Neural crest cell (in vitro differentiated cells): Measurements from ENCODE around the gene ATP2C2. TPM values are rescaled to one million over a fixed set of nuclear protein-coding genes. Genes with fewer than 3 reads are reported as not detected.

ENCODE experiments used
- DNase-seq: peaks from one replicate; pipeline ENCODE4 v3.0.0; 2021; ENCODE audit warnings: low read depth, mixed read lengths, low spot score
- H3K27ac Mint-ChIP-seq: one replicate; pipeline ENCODE4 v1.8.0; 2021; ENCODE audit warnings: mild to moderate bottlenecking, mixed read lengths; ENCODE audit not compliant: unreplicated experiment
- H3K27me3 Mint-ChIP-seq: 2 replicates; pipeline ENCODE4 v1.8.0; 2021; ENCODE audit warnings: low read depth, mild to moderate bottlenecking, mixed read lengths
- H3K36me3 Mint-ChIP-seq: 2 replicates; pipeline ENCODE4 v1.8.0; 2021; ENCODE audit warnings: low read depth, mild to moderate bottlenecking, mixed read lengths
- H3K4me1 Mint-ChIP-seq: 2 replicates; pipeline ENCODE4 v1.8.0; 2021; ENCODE audit warnings: mixed read lengths
- H3K4me3 Mint-ChIP-seq: one replicate; pipeline ENCODE4 v1.8.0; 2021; ENCODE audit warnings: mild to moderate bottlenecking, mixed read lengths
- H3K9me3 Mint-ChIP-seq: 2 replicates; pipeline ENCODE4 v1.8.0; 2021; ENCODE audit warnings: mixed read lengths
- total RNA-seq: library from RNA; stranded (reverse); gene quantifications from 2 replicates; pipeline ENCODE4 v1.2.1, GENCODE V29; 2021
- TF ChIP-seq, protein P1 (sequence below): fragments of 200-600 bp; sonication (generic); conservative IDR thresholded peaks from 2 replicates; pipeline ENCODE4 v1.5.0; 2021; ENCODE audit warnings: antibody characterized with exemption, mild to moderate bottlenecking

Gene ATP2C2
- total RNA-seq, 1 donor from 2014 or later = 0.30 TPM

DNA sequence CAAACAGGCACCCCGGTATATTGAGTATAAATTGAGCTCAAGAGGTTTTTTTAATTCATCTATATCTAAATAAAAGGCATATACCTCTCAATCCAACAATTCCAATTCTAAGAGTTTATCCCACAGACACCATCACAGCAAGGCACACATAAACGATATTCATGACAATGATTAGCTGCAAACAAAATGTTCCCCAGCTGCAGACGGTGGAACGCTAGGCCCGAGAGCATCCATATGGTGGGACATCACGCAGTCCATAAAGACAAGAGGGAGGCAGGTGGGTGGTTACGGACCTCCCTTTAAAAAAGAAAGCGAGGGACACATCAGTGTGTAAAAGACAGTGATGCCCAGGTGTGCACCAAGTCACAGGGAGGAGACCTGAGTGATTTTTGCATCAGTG, 108.1 kb downstream of the ATP2C2 start:
- H3K27me3 Mint-ChIP-seq = no peaks in the 10 kb centered on the region
- DNase-seq = no peak
- no peak overlapping the region for H3K27ac Mint-ChIP-seq
- H3K4me3 Mint-ChIP-seq = no peak overlapping the region
- peaks cover 15% of the 10 kb centered on the region for H3K4me1 Mint-ChIP-seq
- H3K36me3 Mint-ChIP-seq = peaks cover 41% of the 10 kb centered on the region
- H3K9me3 Mint-ChIP-seq = peaks cover 14% of the 10 kb centered on the region
- TF ChIP-seq, protein P1, sequence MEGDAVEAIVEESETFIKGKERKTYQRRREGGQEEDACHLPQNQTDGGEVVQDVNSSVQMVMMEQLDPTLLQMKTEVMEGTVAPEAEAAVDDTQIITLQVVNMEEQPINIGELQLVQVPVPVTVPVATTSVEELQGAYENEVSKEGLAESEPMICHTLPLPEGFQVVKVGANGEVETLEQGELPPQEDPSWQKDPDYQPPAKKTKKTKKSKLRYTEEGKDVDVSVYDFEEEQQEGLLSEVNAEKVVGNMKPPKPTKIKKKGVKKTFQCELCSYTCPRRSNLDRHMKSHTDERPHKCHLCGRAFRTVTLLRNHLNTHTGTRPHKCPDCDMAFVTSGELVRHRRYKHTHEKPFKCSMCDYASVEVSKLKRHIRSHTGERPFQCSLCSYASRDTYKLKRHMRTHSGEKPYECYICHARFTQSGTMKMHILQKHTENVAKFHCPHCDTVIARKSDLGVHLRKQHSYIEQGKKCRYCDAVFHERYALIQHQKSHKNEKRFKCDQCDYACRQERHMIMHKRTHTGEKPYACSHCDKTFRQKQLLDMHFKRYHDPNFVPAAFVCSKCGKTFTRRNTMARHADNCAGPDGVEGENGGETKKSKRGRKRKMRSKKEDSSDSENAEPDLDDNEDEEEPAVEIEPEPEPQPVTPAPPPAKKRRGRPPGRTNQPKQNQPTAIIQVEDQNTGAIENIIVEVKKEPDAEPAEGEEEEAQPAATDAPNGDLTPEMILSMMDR = no peak

DNA sequence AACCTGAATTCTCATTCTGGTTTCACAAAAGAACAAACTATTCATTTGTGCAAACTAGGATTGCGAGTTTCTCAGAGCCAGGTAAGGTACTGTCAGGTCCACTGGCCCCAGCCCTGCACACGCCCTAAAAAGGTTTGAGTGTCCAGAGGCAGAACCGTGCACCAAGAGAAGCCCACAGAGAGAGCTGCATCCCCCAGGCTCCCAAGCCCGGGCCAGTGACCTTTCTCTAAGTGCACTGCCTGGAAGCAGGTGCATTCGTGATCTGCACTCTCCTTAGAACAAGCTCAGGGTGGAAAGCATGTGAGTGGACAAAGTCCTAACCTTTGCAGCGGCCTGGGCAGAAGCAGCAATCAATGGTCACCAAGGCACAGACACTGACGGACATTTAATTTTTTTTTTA, 109.3 kb downstream of the ATP2C2 start:
- Mint-ChIP-seq H3K36me3 (peaks cover 36% of the 10 kb centered on the region), H3K4me1 (peaks cover 15% of the 10 kb centered on the region), H3K27me3 (no peaks in the 10 kb centered on the region), H3K4me3 (no peak overlapping the region), H3K9me3 (peaks cover 14% of the 10 kb centered on the region), H3K27ac (no peak overlapping the region)
- DNase-seq = no peak
- TF ChIP-seq, protein P1 = no peak

DNA sequence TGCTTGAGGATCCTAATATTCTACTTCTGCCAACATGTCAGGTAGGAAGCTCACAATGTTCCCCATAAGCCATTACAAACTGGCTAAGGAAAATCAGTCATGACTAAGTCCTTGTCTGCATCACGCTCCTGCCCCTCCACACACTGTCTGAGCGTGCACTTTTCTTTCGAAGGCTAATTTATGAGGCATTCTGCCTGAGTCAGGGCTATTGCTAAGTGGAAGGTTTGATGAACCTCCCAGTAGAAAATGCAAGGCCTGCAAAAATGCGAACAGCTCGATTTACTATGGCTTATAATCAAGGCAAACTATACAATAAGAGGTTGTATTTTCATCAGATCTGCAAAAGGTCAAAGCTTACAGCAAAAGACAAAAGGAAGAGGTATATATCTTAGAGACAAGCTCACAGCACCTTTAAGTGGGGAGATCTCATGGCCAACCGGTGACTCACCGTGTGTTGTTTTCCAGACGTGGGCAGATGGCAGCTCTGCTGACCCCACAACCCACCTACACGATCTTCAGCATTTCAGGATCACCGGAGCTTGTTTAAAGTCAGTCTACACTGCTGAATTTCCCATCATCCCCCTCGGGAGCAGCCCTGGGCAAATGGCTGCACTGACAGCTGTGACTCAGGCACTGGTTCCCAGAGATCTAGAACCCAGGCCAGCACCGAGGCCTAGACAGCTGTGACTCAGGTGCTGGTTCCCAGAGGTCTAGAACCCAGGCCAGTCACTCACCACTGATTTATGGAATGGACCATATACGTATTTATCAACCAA, 110.0 kb downstream of the ATP2C2 start:
- TF ChIP-seq, protein P1 = no peak
- Mint-ChIP-seq H3K36me3 (peaks cover 31% of the 10 kb centered on the region), H3K9me3 (peaks cover 14% of the 10 kb centered on the region), H3K27me3 (no peaks in the 10 kb centered on the region), H3K4me1 (peaks cover 15% of the 10 kb centered on the region), H3K4me3 (no peak overlapping the region), H3K27ac (no peak overlapping the region)
- DNase-seq = no peak

DNA sequence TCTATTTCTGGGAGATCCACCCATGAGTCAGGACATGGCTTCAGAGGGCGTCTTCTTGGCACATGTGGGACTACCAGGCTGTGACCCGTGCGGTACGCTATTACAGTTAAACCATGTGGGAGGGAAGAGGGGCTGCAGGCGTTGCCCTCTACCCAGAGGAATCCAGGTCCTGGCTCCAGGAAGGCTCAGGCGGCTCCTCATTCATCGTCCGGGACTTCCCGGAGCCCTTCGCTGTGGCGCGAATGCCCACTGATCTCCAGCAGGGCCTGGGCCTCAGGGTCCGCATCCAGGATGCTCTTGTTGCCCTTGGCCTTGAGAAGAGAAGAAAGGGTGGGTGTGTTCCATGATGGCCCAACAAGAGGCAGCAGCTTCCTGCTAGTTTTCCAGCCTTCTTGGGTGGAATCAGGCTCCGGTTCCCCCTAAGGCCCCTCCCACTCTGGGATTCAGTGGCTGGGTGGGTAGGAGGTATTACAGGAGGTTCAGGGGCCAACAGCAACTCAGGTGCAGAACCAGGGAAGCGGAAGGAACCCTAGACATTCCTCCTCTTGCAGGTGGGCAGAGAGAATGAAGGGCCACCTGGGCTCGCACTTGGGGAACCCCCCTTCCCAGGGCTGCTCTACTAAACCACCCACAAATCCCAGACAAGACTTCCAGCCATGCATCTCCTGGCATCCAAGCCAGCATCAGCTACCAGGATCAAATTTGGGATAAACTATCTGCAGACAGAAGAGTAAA, 111.5 kb downstream of the ATP2C2 start:
- TF ChIP-seq, protein P1 = no peak
- Mint-ChIP-seq H3K27ac (no peak overlapping the region), H3K4me3 (no peak overlapping the region)

DNA sequence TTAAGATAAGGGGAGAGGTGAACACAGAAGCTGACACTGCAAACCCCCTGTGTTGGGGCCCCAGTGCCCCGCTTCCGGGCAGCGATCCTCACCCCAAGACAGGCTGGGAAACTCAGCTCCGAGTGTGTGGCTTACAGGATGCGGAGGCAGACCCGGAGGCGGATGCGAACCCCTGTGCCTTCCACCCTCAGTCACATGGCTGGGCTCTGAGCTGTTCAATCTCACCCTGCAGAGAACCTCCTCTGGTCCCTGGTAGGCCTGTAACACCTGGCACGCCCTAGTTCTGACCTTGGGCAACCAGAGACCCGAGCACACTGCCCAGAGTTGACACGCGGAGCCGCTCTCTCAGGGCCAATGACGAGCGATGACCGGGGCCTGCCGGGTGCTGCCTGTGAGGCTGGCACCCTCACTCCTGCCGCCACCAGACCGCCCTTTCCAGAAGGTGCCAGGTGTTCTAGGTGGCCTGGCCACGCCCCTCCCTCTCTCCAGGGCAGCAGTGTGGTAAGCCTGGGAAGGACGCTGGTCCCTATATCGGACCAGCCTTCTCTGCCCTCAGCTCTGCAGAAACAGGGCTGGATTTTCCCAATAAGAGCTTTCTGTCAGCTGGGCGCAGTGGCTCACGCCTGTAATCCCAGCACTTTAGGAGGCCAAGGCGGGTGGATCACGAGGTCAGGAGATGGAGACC, 112.9 kb downstream of the ATP2C2 start:
- H3K27ac Mint-ChIP-seq = no peak overlapping the region
- H3K4me3 Mint-ChIP-seq = no peak overlapping the region
- H3K36me3 Mint-ChIP-seq = peaks cover 8% of the 10 kb centered on the region
- no peaks in the 10 kb centered on the region for H3K27me3 Mint-ChIP-seq
- TF ChIP-seq, protein P1 = no peak
- peaks cover 9% of the 10 kb centered on the region for H3K4me1 Mint-ChIP-seq
- H3K9me3 Mint-ChIP-seq = no peaks in the 10 kb centered on the region
- no peak for DNase-seq

More for the DNA sequence above, 111.5 kb downstream of the ATP2C2 start:
- H3K9me3 Mint-ChIP-seq = peaks cover 7% of the 10 kb centered on the region
- DNase-seq = no peak
- H3K4me1 Mint-ChIP-seq = peaks cover 19% of the 10 kb centered on the region
- H3K36me3 Mint-ChIP-seq = peaks cover 18% of the 10 kb centered on the region
- no peaks in the 10 kb centered on the region for H3K27me3 Mint-ChIP-seq
